PC-3 (cell line): ENCODE data around the gene ALX3. TPM values are rescaled to one million over a fixed set of nuclear protein-coding genes. Genes with fewer than 3 reads are reported as not detected.

Experiments used
- ATAC-seq: fragments of 200-7000 bp; cut with Tn5 transposase; 2 replicates; pipeline ENCODE4 v1.9.1; 2020; ENCODE audit warnings: mild to moderate bottlenecking, moderate library complexity
- BruUV-seq: library from RNA; stranded (reverse); fragments of 400-500 nt; replicated peaks from 2 replicates; lab custom pipeline; 2021; lab: Mats Ljungman, UMichigan
- CTCF ChIA-PET: fragments of 300-600 bp; sonication (Branson Sonifier 250); formaldehyde crosslinking; loops from one replicate; lab custom pipeline; 2022; ENCODE audit warnings: antibody characterized with exemption; lab: Charles Lee
- POLR2A ChIA-PET: fragments of 300-600 bp; sonication (Branson Sonifier 250); formaldehyde crosslinking; loops from one replicate; lab custom pipeline; 2022; ENCODE audit warnings: antibody characterized with exemption; ENCODE audit not compliant: unreplicated experiment; lab: Charles Lee
- DNase-seq: peaks from one replicate; pipeline ENCODE4 v3.0.0-alpha.2; 2015
- H2AFZ ChIP-seq: fragments of 300-600 bp; sonication (generic); 2 replicates; pipeline ENCODE4 v1.6.0; 2016; ENCODE audit warnings: antibody characterized with exemption, low read length
- H3F3A ChIP-seq: fragments of 300-600 bp; sonication (generic); one replicate; pipeline ENCODE4 v1.6.0; 2017; ENCODE audit warnings: antibody characterized with exemption, low read length, control low read depth, mild to moderate bottlenecking; ENCODE audit not compliant: unreplicated experiment
- H3K27ac ChIP-seq: fragments of 300-600 bp; sonication (generic); 2 replicates; pipeline ENCODE4 v1.5.1; 2016; ENCODE audit warnings: mild to moderate bottlenecking, low read length
- H3K27me3 ChIP-seq: fragments of 300-600 bp; sonication (generic); 2 replicates; pipeline ENCODE4 v1.6.1; 2016; ENCODE audit warnings: low read length, mixed read lengths
- H3K36me3 ChIP-seq: fragments of 300-600 bp; sonication (generic); 2 replicates; pipeline ENCODE4 v1.6.1; 2016; ENCODE audit warnings: low read depth, mixed run types, low read length, mixed read lengths
- H3K4me1 ChIP-seq: fragments of 300-600 bp; sonication (generic); 2 replicates; pipeline ENCODE4 v1.5.1; 2016; ENCODE audit warnings: low read length; ENCODE audit not compliant: insufficient read depth
- H3K4me2 ChIP-seq: fragments of 300-600 bp; sonication (generic); 2 replicates; pipeline ENCODE4 v1.6.0; 2016; ENCODE audit warnings: low read length
- H3K4me3 ChIP-seq: fragments of 300-600 bp; sonication (generic); 2 replicates; pipeline ENCODE4 v1.5.1; 2016; ENCODE audit warnings: mild to moderate bottlenecking, low read length, mixed read lengths
- H3K79me2 ChIP-seq: fragments of 300-600 bp; sonication (generic); 2 replicates; pipeline ENCODE4 v1.6.1; 2017; ENCODE audit warnings: low read length, mixed read lengths
- H3K9ac ChIP-seq: fragments of 300-600 bp; sonication (generic); 2 replicates; pipeline ENCODE4 v1.6.0; 2016; ENCODE audit warnings: mild to moderate bottlenecking, low read length
- H3K9me2 ChIP-seq: fragments of 300-600 bp; sonication (generic); replicated peaks from 2 replicates; pipeline ENCODE4 v1.6.1; 2016; ENCODE audit warnings: mixed run types, low read length, mixed read lengths
- H3K9me3 ChIP-seq: fragments of 300-600 bp; sonication (generic); 2 replicates; pipeline ENCODE4 v1.6.1; 2016; ENCODE audit warnings: low read length, mixed read lengths
- H4K20me1 ChIP-seq: fragments of 300-600 bp; sonication (generic); 2 replicates; pipeline ENCODE4 v1.6.1; 2016; ENCODE audit warnings: low read length, mixed read lengths
- EZH2 ChIP-seq: fragments of 300-600 bp; sonication (generic); IDR thresholded peaks from one replicate; pipeline ENCODE4 v1.6.1; 2017; ENCODE audit warnings: antibody characterized with exemption, mild to moderate bottlenecking, low read length; ENCODE audit not compliant: unreplicated experiment
- EZH2phosphoT487 ChIP-seq: fragments of 300-600 bp; sonication (generic); IDR thresholded peaks from 2 replicates; pipeline ENCODE4 v1.6.1; 2018; ENCODE audit warnings: mild to moderate bottlenecking, antibody characterized with exemption, low read length, borderline replicate concordance
- intact Hi-C: fragments of 100-400 bp; cut with micrococcal nuclease; formaldehyde crosslinking; loops from 2 replicates; pipeline ENCODE4 v1.9.0; 2023
- total RNA-seq: library from RNA; depleted of rRNA; stranded (reverse); fragments of >200 nt; gene quantifications from 2 replicates; pipeline ENCODE4 v1.2.3, GENCODE V29; 2014; rRNA removed
- TF ChIP-seq, protein P1 (sequence below): fragments of 300-600 bp; sonication (generic); conservative IDR thresholded peaks from 2 replicates; pipeline ENCODE4 v1.5.1; 2017; ENCODE audit warnings: antibody characterized with exemption, low read depth, mild to moderate bottlenecking, low read length

ALX3 gene
- total RNA-seq, 1 experiment from 2014 or later, result not detected

DNA sequence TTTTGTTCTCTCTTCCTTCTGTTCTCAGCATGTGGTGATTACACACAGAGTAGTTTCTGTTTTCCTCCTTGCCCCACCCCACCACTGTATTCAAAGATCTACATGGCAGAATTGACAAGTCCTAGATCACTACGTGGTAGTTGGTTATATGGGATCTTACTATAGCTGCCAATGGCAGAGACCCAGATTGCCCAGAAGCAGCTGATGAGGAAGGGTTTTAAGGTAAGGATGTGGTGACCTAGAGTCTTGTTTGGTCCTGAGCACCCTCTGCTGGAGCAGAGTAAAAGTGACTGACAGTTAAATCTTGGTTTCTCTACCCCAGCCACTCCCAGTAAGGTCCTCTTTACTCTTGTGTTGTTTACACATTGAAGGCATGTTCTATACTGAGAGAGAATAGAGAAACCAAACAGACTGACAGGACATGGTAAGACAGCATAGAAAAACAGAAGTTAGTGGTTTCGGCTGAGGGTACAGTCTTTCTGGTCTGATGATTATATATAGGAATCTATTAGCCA, 58.9 kb downstream of the ALX3 start:
- Histone ChIP-seq H3F3A (no peaks in the 10 kb centered on the region), H3K9ac (no peak overlapping the region), H3K27ac (no peak overlapping the region), H2AFZ (no peak overlapping the region), H3K27me3 (no peaks in the 10 kb centered on the region), H4K20me1 (no peaks in the 10 kb centered on the region), H3K4me1 (no peaks in the 10 kb centered on the region), H3K9me3 (no peaks in the 10 kb centered on the region), H3K36me3 (peaks cover 52% of the 10 kb centered on the region), H3K79me2 (peaks cover 12% of the 10 kb centered on the region), H3K4me2 (no peak overlapping the region), H3K9me2 (no peaks in the 10 kb centered on the region), H3K4me3 (no peak overlapping the region)
- peak; percentile 99 for ATAC-seq
- ChIA-PET POLR2A (no interaction called here), CTCF (interaction anchor here (0.6 to 1.6 kb wide), 6 partner anchors 14 to 235 kb away, joined by 3 to 14 read pairs (median 4); partner anchors contain the start of genes AHCYL1 and STRIP1)
- TF ChIP-seq EZH2phosphoT487, result no peak
- TF ChIP-seq, protein P1, sequence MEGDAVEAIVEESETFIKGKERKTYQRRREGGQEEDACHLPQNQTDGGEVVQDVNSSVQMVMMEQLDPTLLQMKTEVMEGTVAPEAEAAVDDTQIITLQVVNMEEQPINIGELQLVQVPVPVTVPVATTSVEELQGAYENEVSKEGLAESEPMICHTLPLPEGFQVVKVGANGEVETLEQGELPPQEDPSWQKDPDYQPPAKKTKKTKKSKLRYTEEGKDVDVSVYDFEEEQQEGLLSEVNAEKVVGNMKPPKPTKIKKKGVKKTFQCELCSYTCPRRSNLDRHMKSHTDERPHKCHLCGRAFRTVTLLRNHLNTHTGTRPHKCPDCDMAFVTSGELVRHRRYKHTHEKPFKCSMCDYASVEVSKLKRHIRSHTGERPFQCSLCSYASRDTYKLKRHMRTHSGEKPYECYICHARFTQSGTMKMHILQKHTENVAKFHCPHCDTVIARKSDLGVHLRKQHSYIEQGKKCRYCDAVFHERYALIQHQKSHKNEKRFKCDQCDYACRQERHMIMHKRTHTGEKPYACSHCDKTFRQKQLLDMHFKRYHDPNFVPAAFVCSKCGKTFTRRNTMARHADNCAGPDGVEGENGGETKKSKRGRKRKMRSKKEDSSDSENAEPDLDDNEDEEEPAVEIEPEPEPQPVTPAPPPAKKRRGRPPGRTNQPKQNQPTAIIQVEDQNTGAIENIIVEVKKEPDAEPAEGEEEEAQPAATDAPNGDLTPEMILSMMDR, result peak; percentile 78
- TF ChIP-seq EZH2, result no peak
- intact Hi-C loops, result loop anchor here (1.0 kb wide), 2 partner anchors 26 to 235 kb away; no protein-coding TSS in a partner anchor
- peak; percentile 71 for DNase-seq
- no TSS peak for BruUV-seq

Other genes with a start within 250 kb of the ALX3 start
- 2.0 and 4.1 TPM in 2 replicates for gene CSF1, start 159.8 kb downstream of the ALX3 start, total RNA-seq
- 35.8 and 40.9 TPM in 2 replicates for gene AHCYL1, start 85.9 kb downstream of the ALX3 start, total RNA-seq
- 41.4 and 44.3 TPM in 2 replicates for gene STRIP1, start 36.0 kb downstream of the ALX3 start, total RNA-seq
- 0.07 TPM in 1 of 2 replicates, not detected in the other for gene UBL4B, start 41.8 kb upstream of the ALX3 start, total RNA-seq
- not detected in 2 replicates for gene SLC6A17, start 79.8 kb upstream of the ALX3 start, total RNA-seq
- gene KCNC4, start 139.6 kb upstream of the ALX3 start, total RNA-seq, result 1.6 and 3.6 TPM in 2 replicates